Pancreas (tissue), 10 donors: Measurements from ENCODE around the gene DMC1. TPM values are rescaled to one million over a fixed set of nuclear protein-coding genes. Genes with fewer than 3 reads are reported as not detected.
"Not testable (repeated sequence)": the region's sequence is repeated elsewhere in the genome, so short reads cannot be mapped to it uniquely, and the experiment has no call there.

Experiments
- ATAC-seq, 4 donors: fragments of 200-7000 bp; cut with Tn5 transposase; one replicate each; pipeline versions ENCODE4 v1.8.0 to v1.9.1; 2020; ENCODE audit warnings: mild to moderate bottlenecking in 4 of 4, moderate library complexity in 4 of 4
- DNase-seq, 6 donors: peaks; one replicate each; pipeline ENCODE4 v3.0.0-alpha.2; 2020
- FAIRE-seq: peaks from 2 replicates; lab custom pipeline; 2012; peaks lifted over from hg19 to GRCh38; lab: Jason Lieb, UNC
- H3K27ac ChIP-seq, 4 donors: fragments of 200-600 bp; sonication (generic); 1 replicate in 3 of 4; 2 replicates in 1 of 4; pipeline versions ENCODE4 v1.5.0 to v1.8.0; 2020
- H3K27me3 ChIP-seq, 4 donors: fragments of 200-600 bp; one replicate each; pipeline ENCODE4 v1.8.0; 2021
- H3K36me3 ChIP-seq, 3 donors: fragments of 200-600 bp; sonication (generic) in 1 of 3; one replicate each; pipeline versions ENCODE4 v1.5.0 to v1.8.0; 2020 to 2021
- H3K4me1 ChIP-seq, 3 donors: fragments of 200-600 bp; one replicate each; pipeline ENCODE4 v1.8.0; 2021
- H3K4me3 ChIP-seq, 4 donors: fragments of 200-600 bp; sonication (generic) in 2 of 4; one replicate each; pipeline versions ENCODE4 v1.5.0 to v1.8.0; 2020 to 2021
- H3K9me3 ChIP-seq, 4 donors: fragments of 200-600 bp; one replicate each; pipeline ENCODE4 v1.8.0; 2021
- CTCF ChIP-seq, 4 donors: fragments of 200-600 bp; sonication (generic) in 3 of 4; IDR thresholded peaks; one replicate each; pipeline versions ENCODE4 v1.5.0 to v1.8.0; 2021; ENCODE audit warnings: antibody characterized with exemption in 4 of 4
- WGBS, 2 donors: extraction: QIAGEN DNeasy Blood & Tissue Kit; methylation state at CpG; one replicate each; pipeline ENCODE4 v1.1.7; 2013; 5-methylcytosine and 5-hydroxymethylcytosine counted together
- intact Hi-C, 3 donors: fragments of 100-400 bp; cut with DNase I; formaldehyde crosslinking; loops; one replicate each; pipeline versions ENCODE4 v1.11.1 to v1.14.2; 2022
- polyA plus RNA-seq, 2 donors: library from polyadenylated mRNA; stranded (reverse); fragments of 200-250 nt; gene quantifications; one replicate each; pipeline ENCODE4 v1.2.3, GENCODE V29; 2013
- total RNA-seq, 6 donors: library from RNA; stranded (reverse); fragmentation: NEBNext Ultra II Directional in 4 of 6; extraction: Animal tissue kit (Norgen Biotek cat#: 25700) in 4 of 6; gene quantifications; one replicate each; pipeline versions ENCODE4 v1.2.1 to v1.2.4, GENCODE V29; 2021 to 2023
- donor health status: healthy with polysubstance abuse.
- donor health status: DM: no; HTN: no; CAD: no; lungs with moderate emphysema.
- donor health status: DM: no; HTN: no; CAD: no.
- donor health status: control.
- donor health status: control.
- donor health status: Bipolar disorder and iron deficiency.
- donor health status: DM: yes; HTN: yes; CAD: no.
- donor health status: DM: no; HTN: no; CAD: no.
- donor health status: DM: no; HTN: no; CAD: no.
- donor health status: DM: yes; HTN: yes; CAD: no.

DMC1 gene, protein sequence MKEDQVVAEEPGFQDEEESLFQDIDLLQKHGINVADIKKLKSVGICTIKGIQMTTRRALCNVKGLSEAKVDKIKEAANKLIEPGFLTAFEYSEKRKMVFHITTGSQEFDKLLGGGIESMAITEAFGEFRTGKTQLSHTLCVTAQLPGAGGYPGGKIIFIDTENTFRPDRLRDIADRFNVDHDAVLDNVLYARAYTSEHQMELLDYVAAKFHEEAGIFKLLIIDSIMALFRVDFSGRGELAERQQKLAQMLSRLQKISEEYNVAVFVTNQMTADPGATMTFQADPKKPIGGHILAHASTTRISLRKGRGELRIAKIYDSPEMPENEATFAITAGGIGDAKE
- total RNA-seq, result under 1 TPM in 3 of 6 donors, not detected in 3; 0.19 to 0.28 (median 0.26) TPM
- under 1 TPM in 1 of 2 donors, not detected in 1; 0.14 TPM for polyA plus RNA-seq

DNA sequence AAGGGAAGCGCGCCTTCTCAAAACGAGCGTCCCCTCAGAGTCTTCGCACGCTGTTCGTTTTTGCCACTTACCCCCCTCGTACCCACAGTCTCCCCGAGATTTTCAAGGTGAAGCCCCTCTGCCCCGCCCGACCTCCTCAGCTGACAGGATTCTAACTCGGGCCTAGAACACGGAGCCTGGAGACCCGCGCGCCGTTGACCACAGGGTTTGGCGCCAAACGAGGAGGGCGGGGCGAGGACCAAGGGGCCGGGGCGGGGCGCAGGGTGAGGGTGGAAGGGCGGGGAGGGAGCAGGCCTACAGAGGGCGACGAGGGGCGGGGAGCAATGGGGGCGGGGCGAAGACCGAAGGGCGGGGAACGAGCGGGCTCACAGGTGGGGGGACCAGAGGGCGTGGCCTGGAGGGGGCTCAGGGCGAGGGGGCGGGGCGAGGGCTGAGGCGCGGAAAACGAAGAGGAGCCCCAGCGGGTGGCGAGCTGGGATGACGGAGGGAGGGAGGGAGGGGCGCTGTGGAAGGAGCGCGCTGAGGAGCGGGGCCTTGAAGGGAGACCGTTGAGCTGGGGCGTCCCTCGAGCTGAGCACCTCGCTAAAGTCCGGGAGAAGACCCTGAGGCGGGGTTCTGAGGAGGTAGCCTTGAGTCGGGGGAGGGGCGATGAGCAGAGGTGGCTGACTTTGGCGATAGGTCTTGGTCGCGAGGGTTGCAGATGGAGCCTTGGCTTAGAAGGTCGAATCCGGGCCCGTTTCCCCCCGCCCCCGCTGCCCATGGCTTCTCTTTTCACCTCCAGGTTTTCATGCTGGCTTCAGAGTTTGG is at the start of gene DMC1:
Gene DMC1, minus strand, starts transcription at position 212 of the 807 bp plus-strand sequence. CDS start 1,927 bp downstream, outside the sequence.
- ATAC-seq, result peak; percentile 96 to 99 (median 96)
- no peaks in the 10 kb centered on the region for H3K36me3 ChIP-seq
- peak; percentile 93 to 97 (median 96) for DNase-seq
- TF ChIP-seq CTCF (IDR thresholded peaks at IDR 0.05), result no peak
- H3K4me1 ChIP-seq, result peaks cover 0 to 7% (median 4%) of the 10 kb centered on the region in 3 donors
- WGBS, 2 donors, result 1 to 2% methylated on average over 55 to 63 of the region's 64 CpGs
- FAIRE-seq, result no peak
- H3K4me3 ChIP-seq, result peak within 1 kb of the TSS; percentile 36 to 60 (median 45)
- H3K9me3 ChIP-seq, result no peaks in the 10 kb centered on the region
- H3K27me3 ChIP-seq, result no peaks in the 10 kb centered on the region
- H3K27ac ChIP-seq, result no peak within 1 kb of the TSS
- intact Hi-C loops, result loop anchor here in 1 of 3 donors (5.0 kb wide), 2 partner anchors 158 to 518 kb away; no protein-coding TSS in a partner anchor

DNA sequence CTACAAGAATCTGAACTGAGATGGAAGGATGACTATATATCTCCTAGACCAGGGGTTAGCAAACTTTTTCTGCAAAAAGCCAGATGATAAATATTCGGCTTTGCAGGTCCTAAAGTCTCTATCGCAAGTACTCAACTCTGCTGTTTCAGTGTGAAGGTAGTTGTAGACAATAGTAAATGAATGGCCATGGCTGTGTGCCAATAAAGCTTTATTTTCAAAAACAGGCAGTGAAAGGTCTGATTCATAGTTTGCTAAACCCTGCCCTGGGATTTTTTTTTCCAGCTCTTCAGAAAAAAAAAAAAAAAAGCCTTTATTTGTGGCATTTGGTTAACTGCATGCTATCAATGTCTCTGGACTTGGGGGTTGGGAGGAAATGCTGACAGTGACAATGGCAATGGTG is 48.7 kb upstream of the DMC1 start:
- H3K27ac ChIP-seq, result no peak overlapping the region
- H3K36me3 ChIP-seq, result no peaks in the 10 kb centered on the region
- no peaks in the 10 kb centered on the region for H3K27me3 ChIP-seq
- no peak for FAIRE-seq
- DNase-seq, result no peak
- ATAC-seq, result no peak
- 86 to 89% methylated on average over 2 of the region's 2 CpGs for WGBS, 2 donors
- H3K4me3 ChIP-seq, result no peak overlapping the region
- H3K4me1 ChIP-seq, result no peaks in the 10 kb centered on the region
- TF ChIP-seq CTCF (IDR thresholded peaks at IDR 0.05), result no peak
- intact Hi-C loops, result no loop called here
- H3K9me3 ChIP-seq, result no peaks in the 10 kb centered on the region

DNA sequence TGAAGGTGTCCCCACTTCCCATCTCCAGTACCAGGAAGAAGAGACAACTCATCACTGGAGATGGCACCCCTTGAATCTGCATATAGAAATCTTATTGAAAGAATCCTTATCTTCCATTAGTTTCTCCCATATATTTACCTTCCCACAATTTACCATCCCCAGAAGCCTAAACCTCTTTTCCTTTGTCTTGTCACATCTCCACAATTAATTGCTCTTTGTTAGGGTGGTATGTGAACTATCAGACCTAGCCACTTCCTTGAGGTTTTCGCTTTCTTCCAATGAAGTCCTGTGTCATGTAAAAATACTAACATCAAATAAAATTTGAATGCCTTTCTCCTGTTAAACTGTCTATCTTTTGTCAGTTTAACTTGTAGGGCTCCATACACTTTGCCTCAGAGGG is 48.3 kb upstream of the DMC1 start:
- intact Hi-C loops, result no loop called here
- no peaks in the 10 kb centered on the region for H3K9me3 ChIP-seq
- TF ChIP-seq CTCF (IDR thresholded peaks at IDR 0.05), result no peak
- ATAC-seq (no peak), FAIRE-seq (no peak), DNase-seq (no peak)
- no peaks in the 10 kb centered on the region for H3K36me3 ChIP-seq
- H3K4me3 ChIP-seq, result no peak overlapping the region
- WGBS, 2 donors, result 97 to 98% methylated on average over 1 of the region's 1 CpG
- H3K27me3 ChIP-seq, result no peaks in the 10 kb centered on the region
- no peaks in the 10 kb centered on the region for H3K4me1 ChIP-seq
- no peak overlapping the region for H3K27ac ChIP-seq

DNA sequence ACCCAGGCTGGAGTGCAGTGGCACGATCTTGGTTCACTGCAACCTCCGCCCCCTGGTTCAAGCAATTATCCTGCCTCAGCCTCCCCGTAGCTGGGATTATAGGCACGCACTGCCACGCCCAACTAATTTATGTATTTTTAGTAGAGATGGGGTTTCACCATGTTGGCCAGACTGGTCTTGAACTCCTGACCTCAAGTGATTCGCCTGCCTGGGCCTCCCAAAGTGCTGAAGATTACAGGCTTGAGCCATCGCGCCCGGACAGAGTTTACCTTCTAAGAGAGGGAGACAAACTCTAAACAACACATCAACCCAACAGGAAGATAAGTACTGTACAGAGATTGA is 45.1 kb upstream of the DMC1 start:
- WGBS, 2 donors, result 87 to 93% methylated on average over 9 of the region's 9 CpGs
- DNase-seq, intact Hi-C loops, H3K36me3 ChIP-seq, H3K27me3 ChIP-seq, H3K4me1 ChIP-seq, ATAC-seq, H3K27ac ChIP-seq, H3K4me3 ChIP-seq, FAIRE-seq, H3K9me3 ChIP-seq: not testable (repeated sequence)

DNA sequence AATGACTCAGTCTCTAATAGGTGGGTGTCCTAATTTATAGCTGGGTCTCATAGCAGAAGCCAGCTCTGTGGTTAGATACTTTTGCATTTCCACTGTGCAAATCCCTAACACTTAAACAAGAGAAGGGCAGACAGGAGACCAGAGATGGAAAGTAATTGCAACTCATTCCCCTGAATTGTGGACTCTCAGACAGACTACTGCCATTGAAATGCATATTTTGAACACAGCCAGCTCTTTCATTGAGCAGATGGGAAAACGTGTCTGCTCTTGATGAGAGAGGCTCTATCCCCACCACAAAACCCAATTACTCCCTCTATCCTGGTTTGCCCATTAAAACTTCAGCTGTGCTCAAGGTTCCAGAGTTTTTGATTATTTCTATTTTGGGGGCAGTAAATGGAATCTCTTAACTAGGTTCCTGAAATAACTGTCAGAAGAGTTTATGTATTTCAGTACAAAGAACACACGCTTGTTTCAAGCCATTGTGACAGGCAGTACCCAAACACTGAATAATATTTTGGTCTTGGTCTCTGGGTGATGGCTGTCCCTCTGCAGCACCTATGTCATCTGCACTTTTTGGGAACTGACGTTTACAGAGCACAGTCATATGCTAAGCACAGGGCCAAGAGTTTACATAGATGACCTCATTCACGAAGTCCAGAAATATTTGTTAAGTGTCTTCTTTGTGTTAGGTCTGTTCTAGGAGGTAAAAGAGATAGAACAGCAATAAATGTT is 44.5 kb upstream of the DMC1 start:
- no peak for DNase-seq
- intact Hi-C loops, result no loop called here
- no peaks in the 10 kb centered on the region for H3K9me3 ChIP-seq
- no peaks in the 10 kb centered on the region for H3K36me3 ChIP-seq
- no peak overlapping the region for H3K4me3 ChIP-seq
- no peak for ATAC-seq
- no peak overlapping the region for H3K27ac ChIP-seq
- no peaks in the 10 kb centered on the region for H3K4me1 ChIP-seq
- no peak for TF ChIP-seq CTCF (IDR thresholded peaks at IDR 0.05)
- FAIRE-seq, result no peak
- H3K27me3 ChIP-seq, result no peaks in the 10 kb centered on the region
- WGBS, 2 donors, result 66 to 73% methylated on average over 4 of the region's 4 CpGs
